NCI-H2227 (cell line): ENCODE data around the gene ITPKB.

Experiments
- DNase-seq: peaks from one replicate; lab custom pipeline; 2025; ENCODE audit not compliant: unreplicated experiment; lab: John Stamatoyannopoulos, UW

Gene ITPKB

GRCh38 chr1:226668173-226668560 is 70.9 kb downstream of the ITPKB start:
- DNase-seq: no peak

GRCh38 chr1:226666692-226667091 is 72.4 kb downstream of the ITPKB start:
- DNase-seq: no peak

GRCh38 chr1:226666164-226666506 is 72.9 kb downstream of the ITPKB start:
- no peak for DNase-seq

GRCh38 chr1:226665505-226666163 is 73.4 kb downstream of the ITPKB start:
- DNase-seq: no peak

- no peak for DNase-seq
These were observed 74.5 kb downstream of the ITPKB start for GRCh38 chr1:226664413-226665101.

GRCh38 chr1:226663327-226663704 is 75.8 kb downstream of the ITPKB start:
- no peak for DNase-seq

GRCh38 chr1:226662642-226663326 is 76.3 kb downstream of the ITPKB start:
- no peak for DNase-seq

GRCh38 chr1:226661965-226662364 is 77.1 kb downstream of the ITPKB start:
- no peak for DNase-seq

- no peak for DNase-seq
These were observed 77.8 kb downstream of the ITPKB start for GRCh38 chr1:226661271-226661670.

GRCh38 chr1:226660410-226661182 is 78.5 kb downstream of the ITPKB start:
- no peak for DNase-seq

- no peak for DNase-seq
These were observed 79.4 kb downstream of the ITPKB start for GRCh38 chr1:226659641-226660040.

GRCh38 chr1:226659136-226659535 is 79.9 kb downstream of the ITPKB start:
- DNase-seq: no peak

GRCh38 chr1:226658546-226659125 is 80.4 kb downstream of the ITPKB start:
- DNase-seq: no peak

GRCh38 chr1:226657895-226658545 is 81.1 kb downstream of the ITPKB start:
- DNase-seq: no peak

- DNase-seq: peak; percentile 56
These were observed 82.3 kb downstream of the ITPKB start for GRCh38 chr1:226656601-226657277.

GRCh38 chr1:226656201-226656600 is 82.9 kb downstream of the ITPKB start:
- DNase-seq: no peak

- no peak for DNase-seq
These were observed 83.6 kb downstream of the ITPKB start for GRCh38 chr1:226655251-226656163.

- no peak for DNase-seq
These were observed 84.4 kb downstream of the ITPKB start for GRCh38 chr1:226654668-226655055.

- DNase-seq: no peak
These were observed 84.9 kb downstream of the ITPKB start for GRCh38 chr1:226654046-226654667.
